ENCODE measurements around the gene R3HDM2.
A peak's percentile ranks its signal among the peaks of the same experiment; 100 is the strongest.
"Not testable (repeated sequence)": the region's sequence is repeated elsewhere in the genome, so short reads cannot be mapped to it uniquely, and the experiment has no call there.

The R3HDM2 gene

GRCh38 chr12:57452937-57453509 lies 22.2 kb upstream of the R3HDM2 start:
- no peak for DNase-seq (ENCODE audit: low read depth in 1 of 2, low spot score in 1 of 2)

- DNase-seq (ENCODE audit: low read depth in 1 of 2, low spot score in 1 of 2) = no peak
Measured at GRCh38 chr12:57452181-57452936, 21.5 kb upstream of the R3HDM2 start.

- DNase-seq (ENCODE audit: low read depth in 1 of 2, low spot score in 1 of 2) = no peak
Measured at GRCh38 chr12:57451233-57451778, 20.5 kb upstream of the R3HDM2 start.

GRCh38 chr12:57450057-57450456 lies 19.2 kb upstream of the R3HDM2 start:
- DNase-seq (ENCODE audit: low read depth in 1 of 2, low spot score in 1 of 2) = no peak

- DNase-seq (ENCODE audit: low read depth in 1 of 2, low spot score in 1 of 2) = no peak
Measured at GRCh38 chr12:57449375-57449774, 18.5 kb upstream of the R3HDM2 start.

GRCh38 chr12:57448669-57449068 lies 17.8 kb upstream of the R3HDM2 start:
- DNase-seq (ENCODE audit: low read depth in 1 of 2, low spot score in 1 of 2) = no peak

GRCh38 chr12:57446292-57446960 lies 15.6 kb upstream of the R3HDM2 start:
- no peak for DNase-seq (ENCODE audit: low read depth in 1 of 2, low spot score in 1 of 2)

GRCh38 chr12:57444744-57445143 lies 13.9 kb upstream of the R3HDM2 start:
- DNase-seq (ENCODE audit: low read depth in 1 of 2, low spot score in 1 of 2) = no peak

- not testable (repeated sequence) for DNase-seq (ENCODE audit: low read depth in 1 of 2, low spot score in 1 of 2)
Measured at GRCh38 chr12:57444337-57444736, 13.5 kb upstream of the R3HDM2 start.

- DNase-seq (ENCODE audit: low read depth in 1 of 2, low spot score in 1 of 2) = no peak
Measured at GRCh38 chr12:57441846-57442427, 11.1 kb upstream of the R3HDM2 start.

GRCh38 chr12:57441393-57441792 lies 10.6 kb upstream of the R3HDM2 start:
- DNase-seq (ENCODE audit: low read depth in 1 of 2, low spot score in 1 of 2) = not testable (repeated sequence)

- no peak for DNase-seq (ENCODE audit: low read depth in 1 of 2, low spot score in 1 of 2)
Measured at GRCh38 chr12:57439762-57440266, 9.0 kb upstream of the R3HDM2 start.

- DNase-seq (ENCODE audit: low read depth in 1 of 2, low spot score in 1 of 2) = no peak
Measured at GRCh38 chr12:57438400-57438799, 7.6 kb upstream of the R3HDM2 start.

GRCh38 chr12:57435293-57435692 lies 4.5 kb upstream of the R3HDM2 start:
- no peak for DNase-seq (ENCODE audit: low read depth in 1 of 2, low spot score in 1 of 2)

- DNase-seq (ENCODE audit: low read depth in 1 of 2, low spot score in 1 of 2) = no peak
Measured at GRCh38 chr12:57434517-57435223, 3.8 kb upstream of the R3HDM2 start, which contains the start of gene INHBC. TSS of gene INHBC (plus strand) at chr12:57434784. CDS start at chr12:57434887, 103 bp downstream.

GRCh38 chr12:57433370-57433769 lies 2.5 kb upstream of the R3HDM2 start:
- no peak for DNase-seq (ENCODE audit: low read depth in 1 of 2, low spot score in 1 of 2)

- DNase-seq (ENCODE audit: low read depth in 1 of 2, low spot score in 1 of 2) = no peak
Measured at GRCh38 chr12:57431654-57432188, 878 bp upstream of the R3HDM2 start.

- DNase-seq (ENCODE audit: low read depth in 1 of 2, low spot score in 1 of 2) = peak; percentile 13 to 26
Measured at GRCh38 chr12:57430112-57430930, 522 bp downstream of the R3HDM2 start.

- no peak for DNase-seq (ENCODE audit: low read depth in 1 of 2, low spot score in 1 of 2)
Measured at GRCh38 chr12:57429473-57430111, 1.3 kb downstream of the R3HDM2 start.
